K562 (cell line): ENCODE data around the gene YTHDC1. TPM values are rescaled to one million over a fixed set of nuclear protein-coding genes. Genes with fewer than 3 reads are reported as not detected.
A peak's percentile ranks its signal among the peaks of the same experiment; 100 is the strongest.

Experiments
- ARID2 ChIP-seq: fragments of 450-650 bp; IDR thresholded peaks from 2 replicates; pipeline ENCODE4 v1.6.1; 2017; ENCODE audit warnings: antibody characterized with exemption, mild to moderate bottlenecking
- ASH1L ChIP-seq: fragments of 450-650 bp; IDR thresholded peaks from 2 replicates; pipeline ENCODE4 v1.6.1; 2018; ENCODE audit warnings: borderline replicate concordance, mild to moderate bottlenecking, low read depth; ENCODE audit not compliant: partially characterized antibody
- BDP1 ChIP-seq: IDR thresholded peaks from 3 replicates; pipeline ENCODE4 v1.6.1; 2011; ENCODE audit not compliant: insufficient read length, insufficient read depth
- BHLHE40 ChIP-seq: IDR thresholded peaks from 2 replicates; pipeline ENCODE4 v1.6.1; 2011; ENCODE audit warnings: low read length, improper control_type of control experiment
- CAMTA2 ChIP-seq: fragments of 250-450 bp; sonication (Bioruptor Pico); conservative IDR thresholded peaks from 2 replicates; pipeline ENCODE4 v1.5.1; 2022
- CGGBP1 ChIP-seq: fragments of 250-450 bp; sonication (Bioruptor Pico); IDR thresholded peaks from 2 replicates; pipeline ENCODE4 v1.9.0; 2021; ENCODE audit warnings: mild to moderate bottlenecking
- DDX20 ChIP-seq: fragments of 450-650 bp; IDR thresholded peaks from 2 replicates; pipeline ENCODE4 v1.6.1; 2016; ENCODE audit warnings: missing genetic modification characterization, low read depth, mild to moderate bottlenecking, missing compliant biosample characterization, moderate library complexity
- FOXM1 ChIP-seq, 2 experiments: fragments of 450-650 bp in 1 of 2; sonication (generic) in 1 of 2; formaldehyde crosslinking in 1 of 2; IDR thresholded peaks; 2 replicates each; pipeline versions ENCODE4 v1.6.1 to v1.9.0; 2017 to 2022; ENCODE audit warnings: low read depth in 2 of 2, mild to moderate bottlenecking in 2 of 2, missing genetic modification reagents in 1 of 2, moderate library complexity in 1 of 2
- GTF2E2 ChIP-seq: fragments of 200-800 bp; sonication (Bioruptor generic); IDR thresholded peaks from 2 replicates; pipeline ENCODE4 v1.6.1; 2016; ENCODE audit warnings: missing genetic modification characterization, missing compliant biosample characterization
- HDAC2 ChIP-seq: fragments of 450-650 bp; IDR thresholded peaks from 2 replicates; pipeline ENCODE4 v1.6.1; 2016; ENCODE audit warnings: mild to moderate bottlenecking
- HDAC3 ChIP-seq: fragments of 450-650 bp; IDR thresholded peaks from 2 replicates; pipeline ENCODE4 v1.6.1; 2018; ENCODE audit warnings: borderline replicate concordance, mild to moderate bottlenecking, moderate library complexity; ENCODE audit not compliant: partially characterized antibody
- LARP7 ChIP-seq: fragments of 450-650 bp; IDR thresholded peaks from 2 replicates; pipeline ENCODE4 v1.6.1; 2016
- MYC ChIP-seq, 2 experiments: fragments of 250-450 bp in 1 of 2; sonication (Bioruptor Pico) in 1 of 2; IDR thresholded peaks; 2 replicates each; pipeline versions ENCODE4 v1.5.1 to v1.6.1; 2012 to 2021; ENCODE audit warnings: low read depth in 2 of 2, borderline replicate concordance in 1 of 2, improper control_type of control experiment in 1 of 2, low read length in 1 of 2, mild to moderate bottlenecking in 1 of 2, moderate library complexity in 1 of 2
- NCOA6 ChIP-seq: fragments of 450-650 bp; IDR thresholded peaks from 2 replicates; pipeline ENCODE4 v1.6.1; 2017; ENCODE audit warnings: mild to moderate bottlenecking
- NFIX ChIP-seq: fragments of 250-450 bp; sonication (Bioruptor Pico); IDR thresholded peaks from 2 replicates; pipeline ENCODE4 v1.4.0; 2020; ENCODE audit warnings: low read depth, mild to moderate bottlenecking, moderate library complexity
- PHF21A ChIP-seq: fragments of 450-650 bp; IDR thresholded peaks from 2 replicates; pipeline ENCODE4 v1.6.1; 2017; ENCODE audit warnings: low read depth, borderline replicate concordance
- PML ChIP-seq: IDR thresholded peaks from 2 replicates; pipeline ENCODE4 v1.6.1; 2012; ENCODE audit warnings: low read length, inconsistent platforms
- PPARD ChIP-seq: fragments of 250-450 bp; sonication (Bioruptor Pico); IDR thresholded peaks from 2 replicates; pipeline ENCODE4 v1.8.0; 2022; ENCODE audit warnings: inconsistent platforms, mild to moderate bottlenecking, moderate library complexity
- SMAD4 ChIP-seq: fragments of 250-450 bp; sonication (Bioruptor Pico); conservative IDR thresholded peaks from 2 replicates; pipeline ENCODE4 v1.8.0; 2021; ENCODE audit warnings: inconsistent platforms, mild to moderate bottlenecking, moderate library complexity
- TGIF2 ChIP-seq: sonication (generic); formaldehyde crosslinking; IDR thresholded peaks from 2 replicates; pipeline ENCODE4 v1.8.1; 2022; ENCODE audit warnings: mild to moderate bottlenecking, missing genetic modification reagents, moderate library complexity
- XRCC4 ChIP-seq: IDR thresholded peaks from one replicate; pipeline ENCODE4 v1.6.1; 2011; ENCODE audit not compliant: insufficient read depth, insufficient read length; ENCODE audit errors: extremely low read depth
- ZFP30 ChIP-seq: fragments of 250-450 bp; sonication (Bioruptor Pico); IDR thresholded peaks from 2 replicates; pipeline ENCODE4 v1.8.0; 2022; ENCODE audit warnings: moderate library complexity, mild to moderate bottlenecking, inconsistent platforms, borderline replicate concordance
- ZNF239 ChIP-seq: fragments of 250-450 bp; sonication (Bioruptor Pico); IDR thresholded peaks from 2 replicates; pipeline ENCODE4 v1.4.0; 2020; ENCODE audit warnings: mild to moderate bottlenecking
- polyA plus RNA-seq, 8 experiments: library from polyadenylated mRNA; depleted of rRNA in 4 of 8; stranded (reverse) in 5 of 8; unstranded in 3 of 8; fragments of >200 nt; fragmentation: Nextera tagmentation in 2 of 8; fragmentation: Illumina TruSeq in 1 of 8; extraction: Ambion mirVana in 2 of 8; extraction: Trizol in 1 of 8; gene quantifications; 2 replicates each; pipeline versions ENCODE4 v1.2.1 to v1.2.3, GENCODE V29; 2011 to 2014; ENCODE audit warnings: inconsistent platforms in 1 of 8, missing spikeins in 1 of 8
- total RNA-seq, 7 experiments: library from RNA; depleted of rRNA in 6 of 7; stranded (reverse); fragments of >200 nt in 6 of 7; fragmentation: Illumina TruSeq in 2 of 7; extraction: Trizol in 2 of 7; gene quantifications; 2 replicates each; pipeline versions ENCODE4 v1.2.1 to v1.2.3, GENCODE V29; 2011 to 2021; ENCODE audit warnings: low replicate concordance in 1 of 7
- TF ChIP-seq, protein P1 (sequence below), 2 experiments: IDR thresholded peaks; 2 replicates each; pipeline ENCODE4 v1.6.1; 2011; ENCODE audit warnings: borderline replicate concordance in 1 of 2, control low read depth in 1 of 2, low read depth in 1 of 2, low read length in 1 of 2, mild to moderate bottlenecking in 1 of 2, mixed read lengths in 1 of 2, moderate library complexity in 1 of 2; ENCODE audit not compliant: insufficient read depth in 1 of 2, insufficient read length in 1 of 2, poor library complexity in 1 of 2, severe bottlenecking in 1 of 2; ENCODE audit errors: extremely low read depth in 1 of 2
- TF ChIP-seq, protein P2 (sequence below): fragments of 450-650 bp; IDR thresholded peaks from 2 replicates; pipeline ENCODE4 v1.6.1; 2017; ENCODE audit warnings: antibody characterized with exemption
- TF ChIP-seq, protein P3 (sequence below): fragments of 450-650 bp; formaldehyde crosslinking; IDR thresholded peaks from 2 replicates; pipeline ENCODE4 v1.4.0; 2020; ENCODE audit warnings: mild to moderate bottlenecking

The YTHDC1 gene
- total and polyA plus RNA-seq, 9 of the 15 experiments (the other 6 are each of a cell fraction or from before 2014, with no cell fraction given), result 9.8 to 65.4 (median 51.7) TPM

DNA sequence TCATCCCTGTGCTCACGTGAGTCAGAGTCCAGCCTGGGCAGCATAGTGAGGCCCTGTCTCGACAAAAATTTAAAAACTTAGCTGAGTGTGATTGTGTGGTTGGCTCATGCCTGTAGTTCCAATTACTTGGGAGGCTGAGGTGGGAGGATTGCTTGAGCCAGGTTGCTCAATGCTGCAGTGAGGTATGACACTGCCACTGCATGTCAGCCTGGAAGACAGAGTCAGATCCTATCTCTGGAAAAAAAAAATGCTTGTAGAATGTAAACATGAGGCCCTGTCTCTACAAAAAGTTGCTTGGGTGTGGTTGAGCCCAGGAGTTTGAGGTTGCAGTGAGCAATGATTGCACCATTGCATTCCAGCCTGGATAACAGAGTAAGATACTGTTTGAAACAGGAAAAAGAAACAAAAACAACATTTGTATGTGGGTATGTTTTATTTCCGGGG lies 11.3 kb upstream of the YTHDC1 start (continued):
- no peak for TF ChIP-seq HDAC2
- TF ChIP-seq ZFP30, result no peak
- no peak for TF ChIP-seq PPARD (CRISPR knock-in tag)
- no peak for TF ChIP-seq HDAC3
- TF ChIP-seq PHF21A, result no peak
- TF ChIP-seq FOXM1 (IDR thresholded peaks at IDR 0.05; ENCODE audit: low read depth), result no peak
- no peak for TF ChIP-seq FOXM1 (CRISPR knock-in tag; IDR thresholded peaks at IDR 0.05; ENCODE audit: low read depth)
- no peak for TF ChIP-seq TGIF2
- TF ChIP-seq GTF2E2 (tag), result no peak
- TF ChIP-seq MYC (IDR thresholded peaks at IDR 0.05; ENCODE audit: low read depth, low read length), result peak; percentile 43; the same call in 1 of the 2 replicates
- no peak for TF ChIP-seq MYC (CRISPR knock-in tag; IDR thresholded peaks at IDR 0.05; ENCODE audit: borderline replicate concordance, low read depth)
- TF ChIP-seq ARID2, result no peak
- TF ChIP-seq SMAD4 (CRISPR knock-in tag), result peak; percentile 68
- no peak for TF ChIP-seq DDX20 (tag)
- peak; percentile 36; the same call in 1 of the 2 replicates for TF ChIP-seq BHLHE40
- TF ChIP-seq ASH1L, result no peak
- TF ChIP-seq, protein P1, sequence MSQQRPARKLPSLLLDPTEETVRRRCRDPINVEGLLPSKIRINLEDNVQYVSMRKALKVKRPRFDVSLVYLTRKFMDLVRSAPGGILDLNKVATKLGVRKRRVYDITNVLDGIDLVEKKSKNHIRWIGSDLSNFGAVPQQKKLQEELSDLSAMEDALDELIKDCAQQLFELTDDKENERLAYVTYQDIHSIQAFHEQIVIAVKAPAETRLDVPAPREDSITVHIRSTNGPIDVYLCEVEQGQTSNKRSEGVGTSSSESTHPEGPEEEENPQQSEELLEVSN (IDR thresholded peaks at IDR 0.05; ENCODE audit: borderline replicate concordance in 1 of 2, extremely low read depth in 1 of 2, insufficient read depth in 1 of 2, insufficient read length in 1 of 2, low read depth in 1 of 2, low read length in 1 of 2, poor library complexity in 1 of 2, severe bottlenecking in 1 of 2), result no peak
- no peak for TF ChIP-seq NFIX (CRISPR knock-in tag)
- TF ChIP-seq BDP1, result no peak
- TF ChIP-seq ZNF239 (CRISPR knock-in tag), result no peak
- TF ChIP-seq PML, result no peak
- TF ChIP-seq, protein P2, sequence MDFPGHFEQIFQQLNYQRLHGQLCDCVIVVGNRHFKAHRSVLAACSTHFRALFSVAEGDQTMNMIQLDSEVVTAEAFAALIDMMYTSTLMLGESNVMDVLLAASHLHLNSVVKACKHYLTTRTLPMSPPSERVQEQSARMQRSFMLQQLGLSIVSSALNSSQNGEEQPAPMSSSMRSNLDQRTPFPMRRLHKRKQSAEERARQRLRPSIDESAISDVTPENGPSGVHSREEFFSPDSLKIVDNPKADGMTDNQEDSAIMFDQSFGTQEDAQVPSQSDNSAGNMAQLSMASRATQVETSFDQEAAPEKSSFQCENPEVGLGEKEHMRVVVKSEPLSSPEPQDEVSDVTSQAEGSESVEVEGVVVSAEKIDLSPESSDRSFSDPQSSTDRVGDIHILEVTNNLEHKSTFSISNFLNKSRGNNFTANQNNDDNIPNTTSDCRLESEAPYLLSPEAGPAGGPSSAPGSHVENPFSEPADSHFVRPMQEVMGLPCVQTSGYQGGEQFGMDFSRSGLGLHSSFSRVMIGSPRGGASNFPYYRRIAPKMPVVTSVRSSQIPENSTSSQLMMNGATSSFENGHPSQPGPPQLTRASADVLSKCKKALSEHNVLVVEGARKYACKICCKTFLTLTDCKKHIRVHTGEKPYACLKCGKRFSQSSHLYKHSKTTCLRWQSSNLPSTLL, result no peak
- TF ChIP-seq LARP7, result no peak
- TF ChIP-seq, protein P3, sequence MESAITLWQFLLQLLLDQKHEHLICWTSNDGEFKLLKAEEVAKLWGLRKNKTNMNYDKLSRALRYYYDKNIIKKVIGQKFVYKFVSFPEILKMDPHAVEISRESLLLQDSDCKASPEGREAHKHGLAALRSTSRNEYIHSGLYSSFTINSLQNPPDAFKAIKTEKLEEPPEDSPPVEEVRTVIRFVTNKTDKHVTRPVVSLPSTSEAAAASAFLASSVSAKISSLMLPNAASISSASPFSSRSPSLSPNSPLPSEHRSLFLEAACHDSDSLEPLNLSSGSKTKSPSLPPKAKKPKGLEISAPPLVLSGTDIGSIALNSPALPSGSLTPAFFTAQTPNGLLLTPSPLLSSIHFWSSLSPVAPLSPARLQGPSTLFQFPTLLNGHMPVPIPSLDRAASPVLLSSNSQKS (CRISPR knock-in tag), result no peak
- TF ChIP-seq CAMTA2 (CRISPR knock-in tag), result no peak
- TF ChIP-seq XRCC4, result no peak
- no peak for TF ChIP-seq NCOA6
- TF ChIP-seq CGGBP1 (CRISPR knock-in tag), result no peak
